PC-9 (cell line): ENCODE results near the gene RORB. TPM values are rescaled to one million over a fixed set of nuclear protein-coding genes. Genes with fewer than 3 reads are reported as not detected.

Experiments used
- BruUV-seq: library from RNA; stranded (reverse); fragments of 400-500 nt; replicated peaks from 2 replicates; lab custom pipeline; 2021; lab: Mats Ljungman, UMichigan
- CTCF ChIA-PET: fragments of 300-600 bp; sonication (Branson Sonifier 250); formaldehyde crosslinking; loops from one replicate; lab custom pipeline; 2022; ENCODE audit warnings: antibody characterized with exemption; lab: Charles Lee
- POLR2A ChIA-PET: fragments of 300-600 bp; sonication (Branson Sonifier 250); formaldehyde crosslinking; loops from one replicate; lab custom pipeline; 2022; ENCODE audit warnings: antibody characterized with exemption; ENCODE audit not compliant: unreplicated experiment; lab: Charles Lee
- DNase-seq, 2 experiments: peaks; one replicate each; pipeline versions ENCODE4 v3.0.0 to v3.0.0-alpha.2; 2015 to 2022; ENCODE audit warnings: mixed read lengths in 1 of 2
- H2AFZ ChIP-seq: fragments of 200-600 bp; sonication (generic); 2 replicates; pipeline ENCODE4 v1.8.1; 2017; ENCODE audit warnings: antibody characterized with exemption
- H3F3A ChIP-seq: fragments of 200-600 bp; sonication (generic); 2 replicates; pipeline ENCODE4 v1.8.1; 2017; ENCODE audit warnings: antibody characterized with exemption, mild to moderate bottlenecking, low read depth; ENCODE audit not compliant: insufficient read depth
- H3K27ac ChIP-seq: fragments of 200-600 bp; sonication (generic); 2 replicates; pipeline ENCODE4 v1.6.1; 2016; ENCODE audit warnings: mixed run types
- H3K27me3 ChIP-seq: fragments of 200-600 bp; sonication (generic); 2 replicates; pipeline ENCODE4 v1.6.1; 2016; ENCODE audit warnings: low read depth, mixed run types; ENCODE audit not compliant: insufficient read depth
- H3K36me3 ChIP-seq: fragments of 200-600 bp; sonication (generic); 2 replicates; pipeline ENCODE4 v1.6.1; 2016; ENCODE audit warnings: low read depth, mixed run types
- H3K4me1 ChIP-seq: fragments of 200-600 bp; sonication (generic); replicated peaks from 2 replicates; pipeline ENCODE4 v1.6.1; 2016; ENCODE audit warnings: mixed run types; ENCODE audit not compliant: insufficient read depth
- H3K4me2 ChIP-seq: fragments of 200-600 bp; sonication (generic); 2 replicates; pipeline ENCODE4 v1.6.1; 2017; ENCODE audit warnings: mixed run types
- H3K4me3 ChIP-seq: fragments of 200-600 bp; sonication (generic); 2 replicates; pipeline ENCODE4 v1.6.1; 2016; ENCODE audit warnings: mixed run types
- H3K79me2 ChIP-seq: fragments of 200-600 bp; sonication (generic); 2 replicates; pipeline ENCODE4 v1.6.1; 2017; ENCODE audit warnings: low read depth, mixed run types
- H3K9me2 ChIP-seq: fragments of 200-600 bp; sonication (generic); 2 replicates; pipeline ENCODE4 v1.8.1; 2017; ENCODE audit warnings: mild to moderate bottlenecking; ENCODE audit not compliant: insufficient read depth
- H3K9me3 ChIP-seq: fragments of 200-600 bp; sonication (generic); 2 replicates; pipeline ENCODE4 v1.8.1; 2016; ENCODE audit warnings: low read depth; ENCODE audit not compliant: insufficient read depth
- H4K20me1 ChIP-seq: fragments of 200-600 bp; sonication (generic); 2 replicates; pipeline ENCODE4 v1.8.1; 2017; ENCODE audit not compliant: insufficient read depth
- EZH2 ChIP-seq: fragments of 200-600 bp; sonication (generic); IDR thresholded peaks from 2 replicates; pipeline ENCODE4 v1.8.0; 2017; ENCODE audit warnings: antibody characterized with exemption, low read depth
- intact Hi-C: fragments of 100-400 bp; cut with micrococcal nuclease; formaldehyde crosslinking; loops from one replicate; pipeline ENCODE4 v1.10.0; 2022; ENCODE audit not compliant: unreplicated experiment
- total RNA-seq: library from RNA; stranded (reverse); gene quantifications from 2 replicates; pipeline ENCODE4 v1.2.3, GENCODE V29; 2021
- TF ChIP-seq, protein P1 (sequence below): fragments of 200-600 bp; sonication (generic); conservative IDR thresholded peaks from 2 replicates; pipeline ENCODE4 v1.6.1; 2017; ENCODE audit warnings: mixed run types, antibody characterized with exemption, mild to moderate bottlenecking, moderate library complexity

The RORB gene
- total RNA-seq, 1 experiment from 2014 or later: 0.07 TPM

DNA sequence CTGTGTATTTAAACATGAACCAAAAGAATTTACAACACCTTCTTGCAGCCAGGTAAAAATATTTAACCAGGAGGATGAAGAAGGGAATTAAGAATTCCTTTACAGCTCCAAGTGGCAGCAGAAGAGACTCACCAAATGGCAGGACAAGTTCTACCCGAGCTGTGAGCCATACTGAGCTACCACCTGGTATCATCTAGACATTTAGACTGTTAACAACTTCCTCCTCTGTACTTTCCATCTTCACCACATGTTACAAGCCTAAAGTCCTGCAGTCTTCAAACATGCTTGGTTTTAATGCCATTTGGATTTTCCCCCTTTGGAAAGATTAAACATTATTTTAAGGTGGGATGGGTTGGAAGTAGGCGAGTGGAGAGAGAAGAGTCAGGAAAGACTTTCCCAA, 200.4 kb downstream of the RORB start:
- no peaks in the 10 kb centered on the region for H3K4me1 ChIP-seq
- H2AFZ ChIP-seq: no peak overlapping the region
- TF ChIP-seq EZH2: no peak
- TF ChIP-seq, protein P1, sequence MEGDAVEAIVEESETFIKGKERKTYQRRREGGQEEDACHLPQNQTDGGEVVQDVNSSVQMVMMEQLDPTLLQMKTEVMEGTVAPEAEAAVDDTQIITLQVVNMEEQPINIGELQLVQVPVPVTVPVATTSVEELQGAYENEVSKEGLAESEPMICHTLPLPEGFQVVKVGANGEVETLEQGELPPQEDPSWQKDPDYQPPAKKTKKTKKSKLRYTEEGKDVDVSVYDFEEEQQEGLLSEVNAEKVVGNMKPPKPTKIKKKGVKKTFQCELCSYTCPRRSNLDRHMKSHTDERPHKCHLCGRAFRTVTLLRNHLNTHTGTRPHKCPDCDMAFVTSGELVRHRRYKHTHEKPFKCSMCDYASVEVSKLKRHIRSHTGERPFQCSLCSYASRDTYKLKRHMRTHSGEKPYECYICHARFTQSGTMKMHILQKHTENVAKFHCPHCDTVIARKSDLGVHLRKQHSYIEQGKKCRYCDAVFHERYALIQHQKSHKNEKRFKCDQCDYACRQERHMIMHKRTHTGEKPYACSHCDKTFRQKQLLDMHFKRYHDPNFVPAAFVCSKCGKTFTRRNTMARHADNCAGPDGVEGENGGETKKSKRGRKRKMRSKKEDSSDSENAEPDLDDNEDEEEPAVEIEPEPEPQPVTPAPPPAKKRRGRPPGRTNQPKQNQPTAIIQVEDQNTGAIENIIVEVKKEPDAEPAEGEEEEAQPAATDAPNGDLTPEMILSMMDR: no peak
- no TSS peak for BruUV-seq
- no peaks in the 10 kb centered on the region for H3K9me3 ChIP-seq
- H3K36me3 ChIP-seq: no peaks in the 10 kb centered on the region
- no peaks in the 10 kb centered on the region for H3F3A ChIP-seq
- H3K79me2 ChIP-seq: no peaks in the 10 kb centered on the region
- no peak for DNase-seq
- ChIA-PET POLR2A (no interaction called here), CTCF (no interaction called here)
- no peaks in the 10 kb centered on the region for H4K20me1 ChIP-seq
- intact Hi-C loops: no loop called here
- no peak overlapping the region for H3K4me3 ChIP-seq
- no peak overlapping the region for H3K4me2 ChIP-seq
- H3K9me2 ChIP-seq: no peaks in the 10 kb centered on the region
- H3K27me3 ChIP-seq: no peaks in the 10 kb centered on the region
- no peak overlapping the region for H3K27ac ChIP-seq

DNA sequence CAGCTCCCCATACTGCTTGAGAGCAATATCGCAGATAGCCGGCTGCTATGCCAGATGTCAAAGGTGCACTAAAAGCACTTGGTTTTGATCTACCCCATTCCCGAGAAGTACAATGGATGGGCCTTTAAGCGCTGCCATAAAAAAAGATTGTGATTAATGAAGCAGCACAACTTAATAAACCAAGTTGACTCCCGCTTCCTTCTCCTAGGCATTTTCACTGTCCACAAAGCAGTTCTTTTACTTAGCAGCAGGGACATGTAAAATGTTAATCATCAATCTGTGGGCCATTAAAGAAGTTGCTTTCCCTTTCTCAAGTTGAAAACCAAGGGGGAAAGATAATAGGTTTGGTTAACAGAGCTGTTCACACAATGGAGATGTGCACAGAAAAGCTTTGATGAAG, 214.2 kb downstream of the RORB start:
- no peaks in the 10 kb centered on the region for H3K36me3 ChIP-seq
- ChIA-PET CTCF (no interaction called here), POLR2A (no interaction called here)
- DNase-seq: no peak
- H3F3A ChIP-seq: no peaks in the 10 kb centered on the region
- H2AFZ ChIP-seq: no peak overlapping the region
- H3K27me3 ChIP-seq: no peaks in the 10 kb centered on the region
- no peak overlapping the region for H3K4me2 ChIP-seq
- H3K9me3 ChIP-seq: no peaks in the 10 kb centered on the region
- H4K20me1 ChIP-seq: no peaks in the 10 kb centered on the region
- no TSS peak for BruUV-seq
- no peak overlapping the region for H3K27ac ChIP-seq
- no peak overlapping the region for H3K4me3 ChIP-seq
- intact Hi-C loops: loop anchor here (10.0 kb wide), 1 partner anchor 67 kb away; no protein-coding TSS in a partner anchor
- H3K9me2 ChIP-seq: no peaks in the 10 kb centered on the region; the same call in 1 of the 2 replicates
- no peaks in the 10 kb centered on the region for H3K4me1 ChIP-seq
- TF ChIP-seq, protein P1: no peak
- TF ChIP-seq EZH2: no peak
- H3K79me2 ChIP-seq: no peaks in the 10 kb centered on the region

DNA sequence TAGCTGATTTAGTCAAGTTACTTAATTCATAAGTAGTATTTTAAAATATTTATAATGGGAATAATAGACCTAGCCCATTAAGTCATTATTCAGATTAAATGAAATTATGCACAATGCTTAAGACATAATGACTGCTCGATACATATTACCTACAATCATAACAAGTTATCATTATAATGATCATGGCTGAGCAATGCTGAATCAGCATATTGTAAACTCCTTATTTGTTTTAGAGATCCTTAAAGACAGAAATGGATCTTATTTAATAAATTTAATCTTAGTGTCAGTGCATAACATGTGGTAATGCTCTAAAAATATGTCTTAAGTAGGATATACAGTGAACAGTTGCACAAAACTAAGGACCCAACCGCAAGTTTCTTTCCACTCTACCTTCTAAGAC, 221.6 kb downstream of the RORB start:
- Histone ChIP-seq H3K9me3 (no peaks in the 10 kb centered on the region), H3K4me1 (no peaks in the 10 kb centered on the region), H3K4me3 (no peak overlapping the region), H3K36me3 (no peaks in the 10 kb centered on the region), H3K79me2 (no peaks in the 10 kb centered on the region), H4K20me1 (no peaks in the 10 kb centered on the region), H3K27ac (no peak overlapping the region), H2AFZ (no peak overlapping the region), H3K27me3 (no peaks in the 10 kb centered on the region), H3K4me2 (no peak overlapping the region), H3K9me2 (no peaks in the 10 kb centered on the region), H3F3A (no peaks in the 10 kb centered on the region)
- TF ChIP-seq, protein P1: no peak
- no peak for TF ChIP-seq EZH2
- ChIA-PET POLR2A (no interaction called here), CTCF (no interaction called here)
- DNase-seq: no peak
- no TSS peak for BruUV-seq
- intact Hi-C loops: loop anchor here (10.0 kb wide), 1 partner anchor 74 kb away; no protein-coding TSS in a partner anchor
